Cardiac septum (tissue), 1 donor: ENCODE data around the gene RAX2. TPM values are rescaled to one million over a fixed set of nuclear protein-coding genes. Genes with fewer than 3 reads are reported as not detected.
"Not testable (repeated sequence)": the region's sequence is repeated elsewhere in the genome, so short reads cannot be mapped to it uniquely, and the experiment has no call there.

ENCODE experiments used
- DNase-seq: peaks from one replicate; pipeline ENCODE4 v3.0.0-alpha.2; 2020; ENCODE audit warnings: low spot score
- intact Hi-C: fragments of 100-400 bp; cut with DNase I; formaldehyde crosslinking; loops from one replicate; pipeline ENCODE4 v1.14.0; 2022
- long read RNA-seq: library from polyadenylated mRNA; unstranded; transcript quantifications from one replicate; pipeline ENCODE4 v2.0.0, GENCODE V29; 2021
- total RNA-seq: library from RNA; stranded (reverse); fragmentation: NEBNext Ultra II Directional; extraction: Animal tissue kit (Norgen Biotek cat#: 25700); gene quantifications from one replicate; pipeline ENCODE4 v1.2.1, GENCODE V29; 2021
- donor health status: DM: no; HTN: no; CAD: no.

Gene RAX2
- total RNA-seq = not detected
- long read RNA-seq = 0 reads

DNA sequence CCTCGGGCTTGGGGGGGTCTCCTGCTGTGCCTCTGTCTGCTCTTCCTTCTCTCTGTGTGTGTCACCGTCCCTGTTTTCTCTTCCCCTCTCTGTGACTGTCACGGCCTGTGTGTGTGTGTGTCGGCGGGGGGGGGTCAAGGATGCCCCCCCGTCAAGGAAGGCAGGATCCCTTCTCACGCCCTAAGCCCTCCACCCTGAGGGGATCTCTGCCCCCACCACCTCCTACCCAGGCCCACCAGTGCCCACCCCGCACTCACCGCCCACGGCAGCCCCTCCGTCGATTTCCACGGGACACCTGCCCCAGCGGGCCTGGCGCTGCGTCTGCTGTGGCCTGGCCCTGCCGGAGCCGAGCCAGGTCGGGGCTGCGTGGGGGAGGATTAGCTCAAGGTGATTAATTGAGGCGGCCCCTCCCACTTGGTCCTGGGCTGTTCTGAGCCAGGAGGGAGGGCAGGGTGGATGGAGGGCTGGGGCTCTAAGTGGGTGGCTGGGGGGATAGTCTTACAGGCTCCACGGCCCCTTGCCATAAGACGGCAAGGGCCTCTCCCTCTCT lies at the start of gene RAX2:
Gene RAX2, minus strand, starts transcription at position 323 of the 550 bp plus-strand sequence. CDS start 486 bp downstream, outside the sequence.
- intact Hi-C loops = no loop called here
- no peak for DNase-seq

- intact Hi-C loops = no loop called here
Measured at GRCh38 chr19:3821156-3821555, 49.1 kb upstream of the RAX2 start.

GRCh38 chr19:3819989-3820388 lies 48.0 kb upstream of the RAX2 start:
- no peak for DNase-seq
- intact Hi-C loops = no loop called here

More at GRCh38 chr19:3821156-3821555, 49.1 kb upstream of the RAX2 start:
- no peak for DNase-seq

GRCh38 chr19:3818918-3819317 lies 46.9 kb upstream of the RAX2 start:
- DNase-seq = no peak
- intact Hi-C loops = no loop called here

- intact Hi-C loops = no loop called here
- no peak for DNase-seq
Measured at GRCh38 chr19:3818466-3818865, 46.4 kb upstream of the RAX2 start.

GRCh38 chr19:3817761-3818160 lies 45.7 kb upstream of the RAX2 start:
- DNase-seq = no peak
- intact Hi-C loops = no loop called here

DNA sequence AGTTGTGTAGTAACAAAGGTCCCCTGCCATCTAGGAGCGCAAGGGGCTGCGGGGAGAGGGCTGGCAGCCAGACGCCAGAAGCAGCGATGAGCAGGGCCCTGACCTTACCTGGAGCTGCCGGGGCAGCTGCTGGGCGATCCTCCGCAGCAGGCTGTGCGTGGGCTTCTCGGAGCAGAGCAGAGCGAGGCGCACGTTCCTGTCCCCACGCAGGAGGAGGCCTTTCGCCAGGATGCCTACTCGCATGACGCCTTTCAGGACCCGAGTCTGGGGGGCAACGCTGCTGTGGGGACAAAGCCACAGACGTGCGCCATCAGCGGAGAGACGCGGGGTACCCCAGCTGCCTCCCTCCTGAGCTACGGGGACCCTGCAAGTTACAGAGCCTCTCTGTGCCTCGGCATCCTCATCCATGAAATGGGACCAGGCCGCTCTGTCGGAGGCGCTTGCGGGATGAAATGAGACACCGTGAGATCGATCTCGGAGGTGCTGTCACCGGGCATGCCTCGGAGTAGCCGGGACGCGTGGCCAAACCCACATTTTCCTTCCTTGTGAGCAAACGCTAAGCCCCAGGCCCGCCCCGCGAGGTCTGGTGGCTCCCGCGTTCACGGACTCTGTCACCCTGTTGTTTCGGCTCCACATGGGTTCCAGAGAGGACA lies 44.7 kb upstream of the RAX2 start:
- DNase-seq = no peak
- intact Hi-C loops = no loop called here

DNA sequence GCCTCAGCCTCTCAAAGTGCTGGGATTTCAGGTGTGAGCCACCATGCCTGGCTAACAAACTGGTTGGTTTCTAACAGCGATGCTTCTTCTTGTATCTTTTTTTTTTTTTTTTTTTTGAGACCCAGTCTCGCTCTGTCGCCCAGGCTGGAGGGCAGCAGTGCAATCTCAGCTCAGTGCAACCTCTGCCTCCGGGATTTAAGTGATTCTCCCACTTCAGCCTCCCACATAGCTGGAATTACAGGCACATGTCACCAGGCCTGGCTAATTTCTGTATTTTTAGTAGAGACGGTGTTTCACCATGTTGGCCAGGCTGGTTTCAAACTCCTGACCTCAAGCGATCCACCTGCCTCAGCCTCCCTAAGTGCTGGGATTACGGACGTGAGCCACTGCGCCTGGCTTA lies 44.1 kb upstream of the RAX2 start:
- intact Hi-C loops = not testable (repeated sequence)

DNA sequence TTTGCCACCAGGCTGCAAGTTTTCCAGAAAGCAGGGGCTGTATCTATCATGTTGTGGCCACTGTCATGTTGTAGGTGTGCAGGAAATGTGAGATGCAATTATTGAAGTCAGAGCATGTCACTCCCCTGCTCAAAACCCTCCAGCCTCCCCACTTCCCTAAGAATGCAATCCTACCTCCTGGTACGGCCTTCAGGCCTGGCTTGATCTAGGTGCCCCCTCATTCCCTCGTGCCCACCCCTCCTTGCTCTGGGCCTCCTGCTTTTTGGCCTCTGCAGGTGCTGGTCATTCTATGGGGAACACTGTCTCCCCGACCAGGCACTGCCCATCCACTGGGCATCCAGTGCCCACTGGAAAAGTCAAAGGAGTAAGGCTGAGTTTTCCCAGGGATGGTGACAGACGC lies 42.6 kb upstream of the RAX2 start:
- intact Hi-C loops = no loop called here
- DNase-seq = no peak

More for the DNA sequence above, 44.1 kb upstream of the RAX2 start:
- not testable (repeated sequence) for DNase-seq

DNA sequence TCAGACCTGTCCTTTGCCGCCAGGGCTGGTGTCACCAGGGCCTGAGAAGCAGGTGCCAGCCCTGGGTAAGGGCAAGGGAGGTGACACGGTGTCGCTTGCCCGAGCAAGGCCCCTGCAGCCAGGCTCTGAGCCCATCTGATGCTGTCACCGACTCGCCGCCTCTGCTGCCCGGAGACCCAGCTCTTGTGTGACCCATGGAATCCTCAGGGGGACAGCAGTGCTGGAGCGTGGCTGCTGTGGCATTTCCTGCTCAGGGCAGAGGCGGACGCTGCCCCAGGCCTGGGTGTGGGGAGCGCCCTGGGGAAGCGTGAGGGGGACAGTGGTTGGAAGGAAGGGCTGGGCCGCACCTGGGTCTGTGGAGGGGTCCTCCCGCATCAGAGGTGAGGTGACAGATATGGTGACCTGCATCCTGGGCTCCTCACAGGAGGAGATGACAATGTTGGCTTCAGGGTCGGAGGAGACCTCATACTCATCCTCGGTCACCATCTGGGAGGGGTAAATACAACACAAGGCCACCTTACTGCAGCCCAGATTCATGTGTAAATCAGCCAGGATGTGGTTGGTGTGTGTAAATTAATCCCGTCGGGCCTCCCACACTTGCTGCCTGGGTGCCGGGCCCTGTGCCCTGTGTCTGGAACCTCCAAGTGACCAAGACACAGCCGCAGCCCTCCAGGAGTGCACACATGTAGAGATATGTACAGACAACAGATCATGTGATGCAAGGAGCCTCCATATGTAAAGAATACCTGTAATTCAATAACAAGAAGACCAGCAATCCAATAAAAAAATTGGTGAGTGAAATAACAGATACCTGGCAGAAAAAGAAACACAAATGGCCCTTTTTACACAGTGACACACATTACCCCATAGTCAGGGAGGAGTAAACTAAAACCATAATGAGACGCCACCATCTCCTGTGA lies 41.7 kb upstream of the RAX2 start:
- intact Hi-C loops = no loop called here
- DNase-seq = no peak

- DNase-seq = no peak
- intact Hi-C loops = no loop called here
Measured at GRCh38 chr19:3810708-3811355, 38.8 kb upstream of the RAX2 start.

GRCh38 chr19:3809881-3810707 lies 38.1 kb upstream of the RAX2 start:
- no peak for DNase-seq
- intact Hi-C loops = no loop called here

DNA sequence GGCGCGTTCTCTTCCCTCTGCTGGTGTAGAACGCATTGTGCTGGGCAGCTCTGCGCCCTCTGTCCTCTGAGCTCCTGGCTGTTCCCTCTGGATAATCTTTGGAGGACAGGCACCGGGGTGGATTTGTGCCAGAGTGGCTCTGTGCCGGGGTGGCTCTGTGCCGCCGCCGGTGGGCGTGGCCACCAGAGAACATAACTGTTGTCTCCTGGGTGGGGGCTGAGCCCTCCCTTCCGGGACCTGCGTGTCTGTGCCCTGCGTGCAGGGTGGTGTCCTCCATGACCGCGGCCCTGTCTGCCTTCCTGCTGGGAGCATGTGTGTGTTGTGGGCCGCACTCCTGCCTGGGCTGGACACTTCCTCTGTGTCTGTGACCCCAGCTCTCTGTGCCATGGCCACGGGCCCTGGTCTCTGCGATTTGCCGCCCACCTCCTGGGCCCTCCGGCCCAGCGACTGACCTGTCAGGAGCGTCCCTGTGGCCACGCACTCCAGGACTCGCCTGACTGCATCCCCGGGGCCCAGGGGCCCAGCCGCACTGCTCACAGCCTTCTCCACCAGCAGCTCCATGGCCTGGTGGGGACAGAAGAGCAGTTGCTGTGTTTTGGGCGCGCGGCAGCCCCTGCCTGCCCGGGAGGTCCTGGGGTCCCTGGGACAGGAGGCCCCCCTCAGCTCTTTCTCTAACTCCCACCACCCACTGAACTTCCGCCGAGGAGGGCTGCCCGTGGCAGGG lies 36.6 kb upstream of the RAX2 start:
- no peak for DNase-seq
- intact Hi-C loops = no loop called here

DNA sequence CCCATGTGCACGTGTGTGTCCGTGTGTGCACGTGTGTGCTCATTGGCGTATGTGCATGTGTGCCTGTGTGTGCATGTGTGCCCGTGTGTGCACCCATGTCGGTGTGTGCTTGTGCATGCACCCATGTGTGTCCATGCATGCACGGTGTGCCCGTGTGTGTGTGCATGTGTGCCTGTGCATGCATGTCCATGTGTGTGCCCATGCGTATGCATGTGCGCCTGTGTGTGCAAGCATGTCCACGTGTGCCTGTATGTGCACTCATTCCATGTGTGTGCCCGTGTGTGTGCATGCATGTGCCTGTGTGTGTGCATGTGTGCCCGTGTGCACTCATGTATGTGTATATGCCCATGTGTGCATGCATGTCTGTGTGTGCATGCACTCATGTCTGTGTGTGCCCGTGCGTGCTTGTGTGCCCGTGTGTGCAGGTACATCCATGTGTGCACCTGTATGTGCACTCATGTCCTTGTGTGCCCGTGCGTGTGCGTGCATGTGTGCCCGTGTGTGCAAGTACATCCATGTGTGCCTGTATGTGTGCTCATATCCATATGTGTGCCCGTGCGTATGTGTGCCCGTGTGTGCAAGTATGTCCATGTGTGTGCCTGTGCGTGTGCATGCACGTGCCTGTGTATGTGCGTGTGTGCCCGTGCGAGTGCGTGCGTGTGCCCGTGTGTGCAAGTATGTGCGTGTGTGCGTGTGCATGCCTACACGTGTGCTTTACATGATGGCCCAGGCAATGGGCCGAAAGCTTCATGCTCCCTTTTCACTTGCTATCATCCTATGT lies 35.7 kb upstream of the RAX2 start:
- DNase-seq = no peak
- intact Hi-C loops = no loop called here

- intact Hi-C loops = no loop called here
- no peak for DNase-seq
Measured at GRCh38 chr19:3807131-3807480, 35.1 kb upstream of the RAX2 start.

DNA sequence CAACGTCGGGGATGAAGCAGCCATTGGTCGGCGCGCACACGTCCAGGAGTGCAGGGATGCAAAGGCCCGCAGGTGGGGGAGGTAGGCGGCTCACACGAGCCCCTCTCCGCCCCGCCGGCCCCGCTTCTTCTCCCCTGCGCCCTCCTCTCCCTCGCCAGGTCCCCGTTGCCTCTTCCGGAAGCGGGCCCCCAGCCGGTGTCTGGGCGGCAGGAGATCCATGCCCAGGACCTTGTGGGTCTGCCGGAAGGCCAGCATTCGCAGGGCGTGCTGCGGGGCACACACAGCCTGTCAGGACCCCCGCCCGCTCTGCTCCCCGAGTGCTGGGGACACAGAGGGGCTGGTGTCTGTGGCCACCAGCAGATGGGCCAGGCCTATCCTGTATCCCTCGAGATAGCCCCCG lies 33.8 kb upstream of the RAX2 start:
- no peak for DNase-seq

DNA sequence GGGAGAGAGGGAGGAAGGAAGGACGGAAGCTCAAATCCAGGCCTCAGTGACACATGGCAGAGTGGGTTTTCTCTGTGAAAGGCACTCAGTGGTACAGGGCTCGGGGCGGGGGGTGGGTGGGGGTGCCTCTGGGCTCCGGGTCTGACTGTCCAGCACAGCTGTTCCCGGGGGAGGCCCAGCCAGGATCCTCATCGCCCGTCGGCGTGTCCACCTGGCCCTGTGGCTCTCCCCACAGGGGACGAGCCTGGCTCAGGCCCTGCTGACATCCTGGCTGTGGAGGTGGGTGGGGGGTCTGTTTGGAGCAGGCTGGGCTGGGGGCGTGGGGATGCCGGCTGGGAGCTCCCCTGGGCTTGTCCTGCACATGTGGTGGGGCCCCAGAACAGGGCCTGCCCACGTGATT lies 32.4 kb upstream of the RAX2 start:
- no peak for DNase-seq
- intact Hi-C loops = no loop called here

More for the DNA sequence above, 33.8 kb upstream of the RAX2 start:
- intact Hi-C loops = no loop called here

DNA sequence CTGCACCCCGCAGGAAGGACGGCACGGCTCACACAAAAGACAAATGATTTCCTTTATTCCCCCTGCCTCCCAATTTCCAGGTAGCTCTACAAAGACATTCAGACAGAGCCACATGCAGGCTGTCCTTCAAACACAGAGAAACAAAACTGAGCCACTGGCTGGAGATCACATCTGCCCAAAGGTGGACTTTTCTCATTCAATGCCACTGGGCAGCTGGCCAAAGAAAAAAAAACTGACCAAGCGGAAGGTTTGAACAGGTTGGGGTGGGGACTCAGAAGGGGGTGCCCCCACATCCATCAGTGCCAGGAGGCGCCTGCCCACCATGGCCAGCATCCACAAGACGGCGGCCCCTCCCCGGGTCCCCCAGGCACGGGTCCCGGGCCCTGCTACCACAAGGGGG lies 32.0 kb upstream of the RAX2 start:
- intact Hi-C loops = no loop called here
- no peak for DNase-seq
